ENCODE measurements around the gene RNF212B. TPM values are rescaled to one million over a fixed set of nuclear protein-coding genes. Genes with fewer than 3 reads are reported as not detected.

Gene RNF212B
- total and polyA plus RNA-seq, 5 donors from 2014 or later = not detected

GRCh38 chr14:23320584-23321571 is 83.1 kb downstream of the RNF212B start, which contains the start of gene PABPN1:
TSS of gene PABPN1 (plus strand) at chr14:23321457. CDS start at chr14:23321470, 13 bp downstream.
- Histone ChIP-seq H3K9me3 (ENCODE audit: control insufficient read depth in 2 of 2, low read length in 2 of 2) (no peaks in the 10 kb centered on the region), H3K36me3 (ENCODE audit: control insufficient read depth, insufficient read depth, low read length) (peaks cover 30% of the 10 kb centered on the region), H3K4me1 (ENCODE audit: control insufficient read depth, insufficient read depth, low read length, poor library complexity, severe bottlenecking) (peaks cover 18% of the 10 kb centered on the region), H3K4me3 (ENCODE audit: low read depth, low read length) (peak within 1 kb of the TSS; percentile 89), H3K27ac (ENCODE audit: insufficient read depth, low read length, poor library complexity, severe bottlenecking) (peak within 1 kb of the TSS; percentile 95), H3K27me3 (ENCODE audit: control insufficient read depth, insufficient read depth, low read length) (no peaks in the 10 kb centered on the region)
- peaks cover 18% of the 10 kb centered on the region for H3K36me3 Mint-ChIP-seq
- peak within 1 kb of the TSS; percentile 97 to 98 (median 97) for H3K27ac Mint-ChIP-seq
- peak within 1 kb of the TSS; percentile 94 to 99 (median 96) for H3K4me3 Mint-ChIP-seq
- DNase-seq (peak; percentile 97 to 100 (median 99)), ATAC-seq (ENCODE audit: low read depth in 2 of 2) (peak; percentile 87 to 88)
- peaks cover 4% of the 10 kb centered on the region for H3K27me3 Mint-ChIP-seq
- H3K9me3 Mint-ChIP-seq = no peaks in the 10 kb centered on the region
- peaks cover 6 to 35% (median 21%) of the 10 kb centered on the region in 4 donors for H3K4me1 Mint-ChIP-seq

- H3K9me3 Mint-ChIP-seq = no peaks in the 10 kb centered on the region
- peak; percentile 10 to 51 (median 26) for DNase-seq
- Histone ChIP-seq H3K27ac (ENCODE audit: insufficient read depth, low read length, poor library complexity, severe bottlenecking) (peak overlapping the region; percentile 94), H3K9me3 (ENCODE audit: control insufficient read depth in 2 of 2, low read length in 2 of 2) (no peaks in the 10 kb centered on the region), H3K4me3 (ENCODE audit: low read depth, low read length) (peak overlapping the region; percentile 89), H3K36me3 (ENCODE audit: control insufficient read depth, insufficient read depth, low read length) (peaks cover 30% of the 10 kb centered on the region), H3K4me1 (ENCODE audit: control insufficient read depth, insufficient read depth, low read length, poor library complexity, severe bottlenecking) (peaks cover 18% of the 10 kb centered on the region), H3K27me3 (ENCODE audit: control insufficient read depth, insufficient read depth, low read length) (no peaks in the 10 kb centered on the region)
- ATAC-seq (ENCODE audit: low read depth in 2 of 2) = no peak
- H3K4me3 Mint-ChIP-seq = peak overlapping the region; percentile 91 to 99 (median 96)
- H3K27me3 Mint-ChIP-seq = no peaks in the 10 kb centered on the region
- H3K36me3 Mint-ChIP-seq = peaks cover 18% of the 10 kb centered on the region
- H3K27ac Mint-ChIP-seq = peak overlapping the region; percentile 93 to 98 (median 97)
- H3K4me1 Mint-ChIP-seq = peaks cover 6 to 35% (median 21%) of the 10 kb centered on the region in 4 donors
Measured at GRCh38 chr14:23321572-23322547, 84.1 kb downstream of the RNF212B start.

Other genes starting within 250 kb of the RNF212B start
- gene C14orf93, start 227.8 kb upstream of the RNF212B start, total RNA-seq = 8.5 TPM
- gene C14orf93, start 227.8 kb upstream of the RNF212B start, polyA plus RNA-seq = 1 to 10 TPM; 4.7 to 7.5 (median 6.9) TPM
- gene PSMB5, start 203.0 kb upstream of the RNF212B start, total RNA-seq = 13.8 TPM
- 10 to 100 TPM; 28.2 to 50.9 (median 39.5) TPM for gene PSMB5, start 203.0 kb upstream of the RNF212B start, polyA plus RNA-seq
- not detected for gene PSMB11, start 195.7 kb upstream of the RNF212B start, total RNA-seq
- gene PSMB11, start 195.7 kb upstream of the RNF212B start, polyA plus RNA-seq = not detected
- gene CDH24, start 180.4 kb upstream of the RNF212B start, total RNA-seq = 2.9 TPM
- under 1 TPM; 0.17 to 0.79 (median 0.25) TPM for gene CDH24, start 180.4 kb upstream of the RNF212B start, polyA plus RNA-seq
- gene ACIN1, start 142.8 kb upstream of the RNF212B start, total RNA-seq = 340 TPM
- 10 to 100 TPM in 1 of 4 donors, 1 to 10 TPM in 3; 6.8 to 10.1 (median 7.4) TPM for gene ACIN1, start 142.8 kb upstream of the RNF212B start, polyA plus RNA-seq
- gene C14orf119, start 142.4 kb upstream of the RNF212B start, total RNA-seq = 13.6 TPM
- 100 to 1,000 TPM; 131 to 187 (median 156) TPM for gene C14orf119, start 142.4 kb upstream of the RNF212B start, polyA plus RNA-seq
- gene CIROP, start 132.9 kb upstream of the RNF212B start, total RNA-seq = not detected
- gene CIROP, start 132.9 kb upstream of the RNF212B start, polyA plus RNA-seq = under 1 TPM in 1 of 4 donors, not detected in 3; 0.23 TPM
- not detected for gene CEBPE, start 118.7 kb upstream of the RNF212B start, total RNA-seq
- gene CEBPE, start 118.7 kb upstream of the RNF212B start, polyA plus RNA-seq = under 1 TPM in 3 of 4 donors, not detected in 1; 0.14 to 0.29 (median 0.24) TPM
- not detected for gene SLC7A8, start 54.3 kb upstream of the RNF212B start, total RNA-seq
- 1 to 10 TPM in 3 of 4 donors, under 1 TPM in 1; 0.48 to 1.8 (median 1.1) TPM for gene SLC7A8, start 54.3 kb upstream of the RNF212B start, polyA plus RNA-seq
- 3.3 TPM for gene HOMEZ, start 48.2 kb downstream of the RNF212B start, total RNA-seq
- gene HOMEZ, start 48.2 kb downstream of the RNF212B start, polyA plus RNA-seq = 1 to 10 TPM; 4.7 to 7.4 (median 6.4) TPM
- gene PPP1R3E, start 64.9 kb downstream of the RNF212B start, total RNA-seq = 33.2 TPM
- gene PPP1R3E, start 64.9 kb downstream of the RNF212B start, polyA plus RNA-seq = 1 to 10 TPM; 2.5 to 4.6 (median 2.9) TPM
- gene BCL2L2, start 68.9 kb downstream of the RNF212B start, total RNA-seq = 2.6 TPM
- gene BCL2L2, start 68.9 kb downstream of the RNF212B start, polyA plus RNA-seq = not detected
- 188 TPM for gene PABPN1, start 83.5 kb downstream of the RNF212B start, total RNA-seq
- 100 to 1,000 TPM in 1 of 4 donors, 10 to 100 TPM in 3; 78.8 to 102 (median 89.3) TPM for gene PABPN1, start 83.5 kb downstream of the RNF212B start, polyA plus RNA-seq
- gene SLC22A17, start 115.0 kb downstream of the RNF212B start, total RNA-seq = 3.2 TPM
- 1 to 10 TPM in 3 of 4 donors, under 1 TPM in 1; 0.94 to 3.2 (median 2.1) TPM for gene SLC22A17, start 115.0 kb downstream of the RNF212B start, polyA plus RNA-seq
- not detected for gene EFS, start 127.2 kb downstream of the RNF212B start, total RNA-seq
- gene EFS, start 127.2 kb downstream of the RNF212B start, polyA plus RNA-seq = not detected
- not detected for gene IL25, start 134.9 kb downstream of the RNF212B start, total RNA-seq
- gene IL25, start 134.9 kb downstream of the RNF212B start, polyA plus RNA-seq = not detected
- gene CMTM5, start 139.1 kb downstream of the RNF212B start, total RNA-seq = 2.8 TPM
- not detected for gene CMTM5, start 139.1 kb downstream of the RNF212B start, polyA plus RNA-seq
- not detected for gene MYH6, start 170.3 kb downstream of the RNF212B start, total RNA-seq
- gene MYH6, start 170.3 kb downstream of the RNF212B start, polyA plus RNA-seq = not detected
- gene MYH7, start 197.7 kb downstream of the RNF212B start, total RNA-seq = not detected
- not detected for gene MYH7, start 197.7 kb downstream of the RNF212B start, polyA plus RNA-seq
- gene NGDN, start 231.8 kb downstream of the RNF212B start, total RNA-seq = 102 TPM
- gene NGDN, start 231.8 kb downstream of the RNF212B start, polyA plus RNA-seq = 10 to 100 TPM; 77.1 to 90.8 (median 84.8) TPM

Data from CD4-positive, CD25-positive, alpha-beta regulatory T cell (primary cell).